Activated naive CD4-positive, alpha-beta T cell treated with anti-CD3 and anti-CD28 coated beads, Interleukin-2, amount 50 U/mL, for 24 hours (primary cell): ENCODE results near the gene SLC1A4.
"Not testable (repeated sequence)": the region's sequence is repeated elsewhere in the genome, so short reads cannot be mapped to it uniquely, and the experiment has no call there.

ENCODE experiments used
- H3K27ac Mint-ChIP-seq: one replicate; pipeline ENCODE4 v1.8.0; 2021; ENCODE audit warnings: mild to moderate bottlenecking, mixed read lengths
- H3K27me3 Mint-ChIP-seq: one replicate; pipeline ENCODE4 v1.8.0; 2021; ENCODE audit warnings: mixed read lengths
- H3K36me3 Mint-ChIP-seq: one replicate; pipeline ENCODE4 v1.8.0; 2021; ENCODE audit warnings: mixed read lengths
- H3K4me1 Mint-ChIP-seq: one replicate; pipeline ENCODE4 v1.8.0; 2021; ENCODE audit warnings: mixed read lengths
- H3K4me3 Mint-ChIP-seq: one replicate; pipeline ENCODE4 v1.8.0; 2021; ENCODE audit warnings: mild to moderate bottlenecking, mixed read lengths
- H3K9me3 Mint-ChIP-seq: one replicate; pipeline ENCODE4 v1.8.0; 2021; ENCODE audit warnings: mixed read lengths

The SLC1A4 gene

GRCh38 chr2:64955467-64955866 lies 33.7 kb upstream of the SLC1A4 start:
- H3K27me3 Mint-ChIP-seq = no peaks in the 10 kb centered on the region
- H3K4me1 Mint-ChIP-seq = no peaks in the 10 kb centered on the region
- H3K27ac Mint-ChIP-seq = no peak overlapping the region
- no peaks in the 10 kb centered on the region for H3K9me3 Mint-ChIP-seq
- no peaks in the 10 kb centered on the region for H3K36me3 Mint-ChIP-seq
- no peak overlapping the region for H3K4me3 Mint-ChIP-seq

GRCh38 chr2:64957109-64957903 lies 31.9 kb upstream of the SLC1A4 start:
- Mint-ChIP-seq H3K4me1 (no peaks in the 10 kb centered on the region), H3K27me3 (no peaks in the 10 kb centered on the region), H3K27ac (no peak overlapping the region), H3K4me3 (no peak overlapping the region), H3K36me3 (no peaks in the 10 kb centered on the region), H3K9me3 (no peaks in the 10 kb centered on the region)

GRCh38 chr2:64958556-64958955 lies 30.6 kb upstream of the SLC1A4 start:
- Mint-ChIP-seq H3K4me3 (no peak overlapping the region), H3K4me1 (no peaks in the 10 kb centered on the region), H3K36me3 (no peaks in the 10 kb centered on the region), H3K9me3 (no peaks in the 10 kb centered on the region), H3K27me3 (no peaks in the 10 kb centered on the region), H3K27ac (no peak overlapping the region)

- H3K4me3 Mint-ChIP-seq = no peak overlapping the region
- H3K27ac Mint-ChIP-seq = no peak overlapping the region
- H3K4me1 Mint-ChIP-seq = no peaks in the 10 kb centered on the region
- no peaks in the 10 kb centered on the region for H3K36me3 Mint-ChIP-seq
- H3K27me3 Mint-ChIP-seq = no peaks in the 10 kb centered on the region
- H3K9me3 Mint-ChIP-seq = no peaks in the 10 kb centered on the region
Measured at GRCh38 chr2:64960819-64961218, 28.4 kb upstream of the SLC1A4 start.

- H3K27me3 Mint-ChIP-seq, H3K36me3 Mint-ChIP-seq, H3K27ac Mint-ChIP-seq, H3K4me3 Mint-ChIP-seq, H3K4me1 Mint-ChIP-seq, H3K9me3 Mint-ChIP-seq: not testable (repeated sequence)
Measured at GRCh38 chr2:64963138-64963537, 26.1 kb upstream of the SLC1A4 start.

- no peaks in the 10 kb centered on the region for H3K4me1 Mint-ChIP-seq
- no peak overlapping the region for H3K27ac Mint-ChIP-seq
- no peaks in the 10 kb centered on the region for H3K36me3 Mint-ChIP-seq
- H3K9me3 Mint-ChIP-seq = no peaks in the 10 kb centered on the region
- H3K27me3 Mint-ChIP-seq = no peaks in the 10 kb centered on the region
- no peak overlapping the region for H3K4me3 Mint-ChIP-seq
Measured at GRCh38 chr2:64963719-64964118, 25.5 kb upstream of the SLC1A4 start.

- no peak overlapping the region for H3K4me3 Mint-ChIP-seq
- H3K4me1 Mint-ChIP-seq = no peaks in the 10 kb centered on the region
- H3K36me3 Mint-ChIP-seq = no peaks in the 10 kb centered on the region
- no peaks in the 10 kb centered on the region for H3K27me3 Mint-ChIP-seq
- H3K27ac Mint-ChIP-seq = no peak overlapping the region
- no peaks in the 10 kb centered on the region for H3K9me3 Mint-ChIP-seq
Measured at GRCh38 chr2:64966017-64966416, 23.2 kb upstream of the SLC1A4 start.

GRCh38 chr2:64966839-64967238 lies 22.4 kb upstream of the SLC1A4 start:
- no peak overlapping the region for H3K4me3 Mint-ChIP-seq
- no peaks in the 10 kb centered on the region for H3K27me3 Mint-ChIP-seq
- H3K36me3 Mint-ChIP-seq = no peaks in the 10 kb centered on the region
- H3K9me3 Mint-ChIP-seq = no peaks in the 10 kb centered on the region
- H3K27ac Mint-ChIP-seq = no peak overlapping the region
- H3K4me1 Mint-ChIP-seq = no peaks in the 10 kb centered on the region

- Mint-ChIP-seq H3K36me3 (no peaks in the 10 kb centered on the region), H3K27me3 (no peaks in the 10 kb centered on the region), H3K4me1 (no peaks in the 10 kb centered on the region), H3K27ac (no peak overlapping the region), H3K4me3 (no peak overlapping the region), H3K9me3 (no peaks in the 10 kb centered on the region)
Measured at GRCh38 chr2:64967601-64968000, 21.6 kb upstream of the SLC1A4 start.

GRCh38 chr2:64969086-64969485 lies 20.1 kb upstream of the SLC1A4 start:
- H3K27me3 Mint-ChIP-seq, H3K36me3 Mint-ChIP-seq, H3K27ac Mint-ChIP-seq, H3K9me3 Mint-ChIP-seq, H3K4me1 Mint-ChIP-seq, H3K4me3 Mint-ChIP-seq: not testable (repeated sequence)

- no peaks in the 10 kb centered on the region for H3K9me3 Mint-ChIP-seq
- H3K4me3 Mint-ChIP-seq = no peak overlapping the region
- H3K27me3 Mint-ChIP-seq = no peaks in the 10 kb centered on the region
- no peak overlapping the region for H3K27ac Mint-ChIP-seq
- H3K4me1 Mint-ChIP-seq = no peaks in the 10 kb centered on the region
- no peaks in the 10 kb centered on the region for H3K36me3 Mint-ChIP-seq
Measured at GRCh38 chr2:64970495-64970894, 18.7 kb upstream of the SLC1A4 start.

- H3K9me3 Mint-ChIP-seq = no peaks in the 10 kb centered on the region
- no peak overlapping the region for H3K27ac Mint-ChIP-seq
- H3K4me3 Mint-ChIP-seq = no peak overlapping the region
- no peaks in the 10 kb centered on the region for H3K27me3 Mint-ChIP-seq
- H3K36me3 Mint-ChIP-seq = no peaks in the 10 kb centered on the region
- no peaks in the 10 kb centered on the region for H3K4me1 Mint-ChIP-seq
Measured at GRCh38 chr2:64972426-64972825, 16.8 kb upstream of the SLC1A4 start.

- Mint-ChIP-seq H3K27me3 (no peaks in the 10 kb centered on the region), H3K4me1 (no peaks in the 10 kb centered on the region), H3K9me3 (no peaks in the 10 kb centered on the region), H3K36me3 (no peaks in the 10 kb centered on the region), H3K4me3 (no peak overlapping the region), H3K27ac (no peak overlapping the region)
Measured at GRCh38 chr2:64972876-64973275, 16.3 kb upstream of the SLC1A4 start.

GRCh38 chr2:64975232-64975821 lies 13.9 kb upstream of the SLC1A4 start:
- H3K27ac Mint-ChIP-seq = no peak overlapping the region
- no peaks in the 10 kb centered on the region for H3K4me1 Mint-ChIP-seq
- no peaks in the 10 kb centered on the region for H3K9me3 Mint-ChIP-seq
- H3K4me3 Mint-ChIP-seq = no peak overlapping the region
- no peaks in the 10 kb centered on the region for H3K27me3 Mint-ChIP-seq
- H3K36me3 Mint-ChIP-seq = no peaks in the 10 kb centered on the region

GRCh38 chr2:64976276-64976675 lies 12.9 kb upstream of the SLC1A4 start:
- Mint-ChIP-seq H3K9me3 (no peaks in the 10 kb centered on the region), H3K4me1 (no peaks in the 10 kb centered on the region), H3K36me3 (no peaks in the 10 kb centered on the region), H3K27me3 (no peaks in the 10 kb centered on the region), H3K4me3 (no peak overlapping the region), H3K27ac (no peak overlapping the region)

GRCh38 chr2:64978514-64979268 lies 10.5 kb upstream of the SLC1A4 start:
- Mint-ChIP-seq H3K9me3 (no peaks in the 10 kb centered on the region), H3K4me1 (peaks cover 4% of the 10 kb centered on the region), H3K27ac (no peak overlapping the region), H3K4me3 (no peak overlapping the region), H3K27me3 (no peaks in the 10 kb centered on the region), H3K36me3 (no peaks in the 10 kb centered on the region)
